ENCODE data around the gene TMEM150B.

DNA sequence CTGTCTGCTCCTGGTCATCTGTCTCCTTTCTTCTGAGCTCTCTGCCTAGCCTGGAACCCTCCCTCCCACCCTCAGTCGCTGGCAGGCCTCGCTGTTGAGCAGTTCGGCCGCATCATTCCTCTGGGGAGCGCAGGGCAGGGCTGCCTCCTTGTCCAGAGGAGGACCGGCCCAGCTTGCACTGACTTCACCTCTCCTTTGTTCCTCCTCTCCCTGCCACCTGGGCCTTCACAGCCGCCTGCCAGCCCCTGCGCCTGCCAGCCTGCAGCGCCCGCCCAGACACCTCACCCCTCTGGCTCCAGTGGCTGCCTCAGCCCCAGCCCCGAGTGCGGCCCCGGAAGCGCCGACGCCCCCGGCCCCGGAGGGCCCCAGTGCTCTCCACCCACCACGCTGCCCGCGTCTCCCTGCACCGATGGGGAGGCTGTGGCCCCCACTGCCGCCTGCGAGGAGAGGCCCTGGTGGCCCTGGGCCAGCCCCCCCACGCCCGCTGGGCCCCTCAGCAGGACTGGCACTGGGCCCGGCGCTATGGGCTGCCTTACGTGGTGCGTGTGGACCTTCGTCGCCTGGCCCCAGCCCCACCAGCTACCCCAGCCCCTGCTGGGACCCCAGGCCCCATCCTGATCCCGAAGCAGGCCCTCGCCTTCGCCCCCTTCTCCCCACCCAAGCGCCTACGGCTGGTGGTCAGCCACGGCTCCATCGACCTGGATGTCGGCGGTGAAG, 21.7 kb upstream of the TMEM150B start:
- TF ChIP-seq, protein P1, sequence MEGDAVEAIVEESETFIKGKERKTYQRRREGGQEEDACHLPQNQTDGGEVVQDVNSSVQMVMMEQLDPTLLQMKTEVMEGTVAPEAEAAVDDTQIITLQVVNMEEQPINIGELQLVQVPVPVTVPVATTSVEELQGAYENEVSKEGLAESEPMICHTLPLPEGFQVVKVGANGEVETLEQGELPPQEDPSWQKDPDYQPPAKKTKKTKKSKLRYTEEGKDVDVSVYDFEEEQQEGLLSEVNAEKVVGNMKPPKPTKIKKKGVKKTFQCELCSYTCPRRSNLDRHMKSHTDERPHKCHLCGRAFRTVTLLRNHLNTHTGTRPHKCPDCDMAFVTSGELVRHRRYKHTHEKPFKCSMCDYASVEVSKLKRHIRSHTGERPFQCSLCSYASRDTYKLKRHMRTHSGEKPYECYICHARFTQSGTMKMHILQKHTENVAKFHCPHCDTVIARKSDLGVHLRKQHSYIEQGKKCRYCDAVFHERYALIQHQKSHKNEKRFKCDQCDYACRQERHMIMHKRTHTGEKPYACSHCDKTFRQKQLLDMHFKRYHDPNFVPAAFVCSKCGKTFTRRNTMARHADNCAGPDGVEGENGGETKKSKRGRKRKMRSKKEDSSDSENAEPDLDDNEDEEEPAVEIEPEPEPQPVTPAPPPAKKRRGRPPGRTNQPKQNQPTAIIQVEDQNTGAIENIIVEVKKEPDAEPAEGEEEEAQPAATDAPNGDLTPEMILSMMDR (IDR thresholded peaks at IDR 0.05; ENCODE audit: extremely low read depth in 1 of 2, insufficient read depth in 1 of 2, low read depth in 1 of 2, low read length in 2 of 2): no peak
- TF ChIP-seq POLR2A (IDR thresholded peaks at IDR 0.05; ENCODE audit: low read depth, low read length): no peak
- TF ChIP-seq GATA2 (IDR thresholded peaks at IDR 0.05; ENCODE audit: insufficient read depth, insufficient read length, low read depth, low read length): no peak
